GM23338 (cell line): ENCODE measurements around the gene FKBP1A. TPM values are rescaled to one million over a fixed set of nuclear protein-coding genes. Genes with fewer than 3 reads are reported as not detected.

Experiments used
- ATAC-seq: fragments of 200-7000 bp; cut with Tn5 transposase; 3 replicates; pipeline ENCODE4 v1.9.1; 2020
- DNase-seq: peaks from one replicate; pipeline ENCODE4 v3.0.0-alpha.2; 2015; ENCODE audit warnings: low spot score
- H2AFZ ChIP-seq: fragments of 200-600 bp; sonication (generic); 2 replicates; pipeline ENCODE4 v1.8.0; 2016; ENCODE audit warnings: antibody characterized with exemption, mild to moderate bottlenecking, moderate library complexity
- H3F3A ChIP-seq: fragments of 200-600 bp; sonication (generic); replicated peaks from 2 replicates; pipeline ENCODE4 v1.8.0; 2017; ENCODE audit warnings: antibody characterized with exemption, mixed run types, low read depth
- H3K27ac ChIP-seq: fragments of 200-600 bp; sonication (generic); 2 replicates; pipeline ENCODE4 v1.6.1; 2016; ENCODE audit warnings: low read depth
- H3K27me3 ChIP-seq: fragments of 200-600 bp; sonication (generic); 2 replicates; pipeline ENCODE4 v1.8.0; 2016; ENCODE audit warnings: mild to moderate bottlenecking, mixed run types, moderate library complexity; ENCODE audit not compliant: insufficient read depth
- H3K36me3 ChIP-seq: fragments of 200-600 bp; sonication (generic); 2 replicates; pipeline ENCODE4 v1.8.0; 2016; ENCODE audit warnings: mild to moderate bottlenecking; ENCODE audit not compliant: insufficient read depth
- H3K4me1 ChIP-seq: fragments of 200-600 bp; sonication (generic); 2 replicates; pipeline ENCODE4 v1.8.0; 2016; ENCODE audit warnings: mild to moderate bottlenecking, moderate library complexity; ENCODE audit not compliant: insufficient read depth
- H3K4me2 ChIP-seq: fragments of 200-600 bp; sonication (generic); 2 replicates; pipeline ENCODE4 v1.7.1; 2017; ENCODE audit warnings: mixed run types
- H3K4me3 ChIP-seq: fragments of 200-600 bp; sonication (generic); 2 replicates; pipeline ENCODE4 v1.6.1; 2016; ENCODE audit warnings: mixed run types
- H3K79me2 ChIP-seq: fragments of 200-600 bp; sonication (generic); replicated peaks from 2 replicates; pipeline ENCODE4 v1.8.0; 2017; ENCODE audit warnings: mild to moderate bottlenecking; ENCODE audit not compliant: insufficient read depth
- H3K9me2 ChIP-seq: fragments of 200-600 bp; sonication (generic); 2 replicates; pipeline ENCODE4 v1.8.0; 2017; ENCODE audit not compliant: insufficient read depth
- H4K20me1 ChIP-seq: fragments of 200-600 bp; sonication (generic); replicated peaks from 2 replicates; pipeline ENCODE4 v1.8.0; 2017; ENCODE audit warnings: mild to moderate bottlenecking; ENCODE audit not compliant: insufficient read depth
- H3K27ac Mint-ChIP-seq: 2 replicates; pipeline ENCODE4 v1.8.0; 2020; ENCODE audit warnings: inconsistent platforms, mild to moderate bottlenecking, moderate library complexity, mixed read lengths
- H3K27me3 Mint-ChIP-seq: 3 replicates; pipeline ENCODE4 v1.8.0; 2022; ENCODE audit warnings: low read depth, mild to moderate bottlenecking, moderate library complexity, mixed read lengths, inconsistent platforms; ENCODE audit not compliant: insufficient read depth, poor library complexity
- H3K36me3 Mint-ChIP-seq: 3 replicates; pipeline ENCODE4 v1.8.0; 2021; ENCODE audit warnings: low read depth, mild to moderate bottlenecking, inconsistent platforms, moderate library complexity, mixed read lengths
- H3K4me1 Mint-ChIP-seq: 3 replicates; pipeline ENCODE4 v1.8.0; 2020; ENCODE audit warnings: mild to moderate bottlenecking, inconsistent platforms, mixed read lengths
- H3K4me3 Mint-ChIP-seq: 3 replicates; pipeline ENCODE4 v1.8.0; 2021; ENCODE audit warnings: moderate library complexity, mild to moderate bottlenecking, inconsistent platforms, mixed read lengths
- H3K9me3 Mint-ChIP-seq: 3 replicates; pipeline ENCODE4 v1.8.0; 2020; ENCODE audit warnings: moderate library complexity, mild to moderate bottlenecking, inconsistent platforms, mixed read lengths
- CREB1 ChIP-seq: fragments of 250-450 bp; sonication (Bioruptor Pico); IDR thresholded peaks from 2 replicates; pipeline ENCODE4 v1.5.0; 2020; ENCODE audit warnings: low read depth, mild to moderate bottlenecking, moderate library complexity
- CTCF ChIP-seq, 2 experiments: fragments of 200-600 bp in 1 of 2; sonication (generic) in 1 of 2; conservative IDR thresholded peaks; 2 replicates each; pipeline versions ENCODE4 v1.5.1 to v1.6.1; 2016 to 2017; ENCODE audit warnings: antibody characterized with exemption in 2 of 2, low read depth in 2 of 2, mild to moderate bottlenecking in 2 of 2, moderate library complexity in 1 of 2
- ETS1 ChIP-seq: IDR thresholded peaks from 2 replicates; pipeline ENCODE4 v1.6.1; 2016; ENCODE audit warnings: antibody characterized with exemption
- EZH2 ChIP-seq: fragments of 200-600 bp; sonication (generic); IDR thresholded peaks from one replicate; pipeline ENCODE4 v1.8.0; 2017; ENCODE audit warnings: antibody characterized with exemption, mild to moderate bottlenecking, low read depth; ENCODE audit not compliant: unreplicated experiment
- EZH2phosphoT487 ChIP-seq: fragments of 200-600 bp; sonication (generic); IDR thresholded peaks from one replicate; pipeline ENCODE4 v1.8.1; 2018; ENCODE audit warnings: antibody characterized with exemption; ENCODE audit not compliant: unreplicated experiment
- JUNB ChIP-seq: IDR thresholded peaks from one replicate; pipeline ENCODE4 v1.6.1; 2016; ENCODE audit warnings: antibody characterized with exemption; ENCODE audit not compliant: unreplicated experiment
- NANOG ChIP-seq: IDR thresholded peaks from 2 replicates; pipeline ENCODE4 v1.6.1; 2016; ENCODE audit warnings: antibody characterized with exemption, borderline replicate concordance
- POLR2AphosphoS5 ChIP-seq: IDR thresholded peaks from 2 replicates; pipeline ENCODE4 v1.6.1; 2016; ENCODE audit warnings: antibody characterized with exemption, low read depth
- REST ChIP-seq: IDR thresholded peaks from one replicate; pipeline ENCODE4 v1.6.1; 2018; ENCODE audit warnings: antibody characterized with exemption; ENCODE audit not compliant: unreplicated experiment
- STAT1 ChIP-seq: IDR thresholded peaks from one replicate; pipeline ENCODE4 v1.6.1; 2016; ENCODE audit warnings: antibody characterized with exemption; ENCODE audit not compliant: unreplicated experiment
- ZNF114 ChIP-seq: fragments of 250-450 bp; sonication (Bioruptor Pico); IDR thresholded peaks from 2 replicates; pipeline ENCODE4 v1.5.0; 2020; ENCODE audit warnings: mild to moderate bottlenecking, moderate library complexity
- ZNF331 ChIP-seq: fragments of 250-450 bp; sonication (Bioruptor Pico); IDR thresholded peaks from 2 replicates; pipeline ENCODE4 v1.5.0; 2020; ENCODE audit warnings: low read depth, mild to moderate bottlenecking, moderate library complexity
- ZNF462 ChIP-seq: fragments of 250-450 bp; sonication (Bioruptor Pico); IDR thresholded peaks from 2 replicates; pipeline ENCODE4 v1.5.0; 2020; ENCODE audit warnings: mild to moderate bottlenecking, moderate library complexity
- polyA plus RNA-seq: library from polyadenylated mRNA; unstranded; fragments of >200 nt; fragmentation: Nextera tagmentation; extraction: Ambion mirVana; gene quantifications from 2 replicates; pipeline ENCODE4 v1.2.1, GENCODE V29; 2016
- total RNA-seq: library from RNA; depleted of rRNA; stranded (reverse); fragments of >200 nt; shearing (Covaris generic); gene quantifications from 2 replicates; pipeline ENCODE4 v1.2.3, GENCODE V29; 2014

Gene FKBP1A
- total and polyA plus RNA-seq, 2 experiments from 2014 or later = 171 to 350 TPM

- H2AFZ ChIP-seq = no peak overlapping the region
- H3K4me2 ChIP-seq = no peak overlapping the region
- no peak overlapping the region for H3K27ac ChIP-seq
- TF ChIP-seq ZNF114 (CRISPR knock-in tag) (no peak), REST (no peak), ZNF331 (CRISPR knock-in tag) (no peak), EZH2 (no peak), CTCF (conservative IDR thresholded peaks at IDR 0.05; ENCODE audit: low read depth in 2 of 2) (no peak), EZH2phosphoT487 (no peak), POLR2AphosphoS5 (no peak), ETS1 (no peak), NANOG (no peak), CREB1 (CRISPR knock-in tag) (no peak), JUNB (no peak), STAT1 (no peak), ZNF462 (no peak)
- no peaks in the 10 kb centered on the region for H3K9me2 ChIP-seq
- no peaks in the 10 kb centered on the region for H3F3A ChIP-seq
- H3K27me3 ChIP-seq = no peaks in the 10 kb centered on the region
- H3K79me2 ChIP-seq = peaks cover 17% of the 10 kb centered on the region
- no peak for ATAC-seq
- peaks cover 23% of the 10 kb centered on the region for H3K36me3 Mint-ChIP-seq
- no peaks in the 10 kb centered on the region for H3K9me3 Mint-ChIP-seq
- peaks cover 16% of the 10 kb centered on the region for H4K20me1 ChIP-seq
- H3K27me3 Mint-ChIP-seq = peaks cover 6% of the 10 kb centered on the region
- H3K4me1 ChIP-seq = no peaks in the 10 kb centered on the region
- H3K4me1 Mint-ChIP-seq = peaks cover 15% of the 10 kb centered on the region
- no peak for DNase-seq
- H3K4me3 ChIP-seq = no peak overlapping the region
- H3K36me3 ChIP-seq = no peaks in the 10 kb centered on the region
- H3K4me3 Mint-ChIP-seq = no peak overlapping the region
- no peak overlapping the region for H3K27ac Mint-ChIP-seq
Observed at GRCh38 chr20:1332749-1333300, 60.0 kb downstream of the FKBP1A start.
